HUES48 (cell line): ENCODE measurements around the gene KIF26B.

Experiments used
- H3K27ac ChIP-seq: one replicate; pipeline ENCODE4 v1.7.0; 2013; ENCODE audit warnings: low read depth, low read length, inconsistent platforms
- H3K27me3 ChIP-seq: 2 replicates; pipeline ENCODE4 v1.6.1; 2013; ENCODE audit warnings: mild to moderate bottlenecking, low read length; ENCODE audit not compliant: control insufficient read depth, insufficient read depth
- H3K36me3 ChIP-seq: 2 replicates; pipeline ENCODE4 v1.6.1; 2013; ENCODE audit warnings: low read length; ENCODE audit not compliant: control insufficient read depth, insufficient read depth
- H3K4me1 ChIP-seq: 2 replicates; pipeline ENCODE4 v1.6.1; 2013; ENCODE audit warnings: mild to moderate bottlenecking, low read length; ENCODE audit not compliant: control insufficient read depth, insufficient read depth
- H3K4me3 ChIP-seq: 2 replicates; pipeline ENCODE4 v1.5.1; 2013; ENCODE audit warnings: mild to moderate bottlenecking, low read depth, low read length
- H3K9ac ChIP-seq: 2 replicates; pipeline ENCODE4 v1.6.1; 2013; ENCODE audit warnings: mild to moderate bottlenecking, low read depth, low read length, moderate library complexity
- H3K9me3 ChIP-seq: 2 replicates; pipeline ENCODE4 v1.6.1; 2013; ENCODE audit warnings: low read length; ENCODE audit not compliant: control insufficient read depth, insufficient read depth

KIF26B gene

DNA sequence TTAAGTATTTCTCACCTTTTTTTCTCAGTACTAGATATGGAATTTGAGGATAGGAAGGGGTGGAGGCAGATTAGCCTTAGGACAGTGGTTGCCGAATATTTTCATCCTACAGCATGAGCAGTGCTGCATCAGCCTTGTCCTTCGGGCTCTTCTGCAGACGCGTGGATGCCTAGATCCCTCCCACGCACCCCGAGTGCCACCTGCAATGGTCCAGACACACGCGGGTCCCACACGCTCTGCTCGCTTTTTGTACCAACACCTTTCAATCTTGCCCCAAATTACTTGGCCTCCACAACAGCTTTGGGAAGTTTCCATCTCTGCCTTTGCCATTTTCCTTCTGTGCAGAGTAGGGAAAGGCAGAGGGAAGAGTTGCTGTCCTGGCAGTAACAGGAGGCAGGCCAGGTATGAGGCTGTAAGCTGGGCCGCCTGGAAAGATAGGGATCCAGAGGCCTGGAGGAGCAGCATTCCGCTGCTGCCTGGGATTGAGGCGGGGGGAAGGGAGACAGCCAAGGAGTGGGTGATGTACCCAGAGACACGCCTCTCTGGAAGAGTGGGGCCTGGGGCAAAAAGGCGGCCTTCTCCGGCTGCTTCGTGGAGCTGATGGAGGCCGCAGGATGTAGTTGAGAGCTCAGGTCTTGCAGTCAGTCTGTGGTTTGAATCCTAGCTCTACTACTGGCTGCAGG lies 467.7 kb downstream of the KIF26B start:
- Histone ChIP-seq H3K27ac (no peak overlapping the region), H3K27me3 (no peaks in the 10 kb centered on the region; the same call in 1 of the 2 replicates), H3K36me3 (no peaks in the 10 kb centered on the region), H3K4me3 (no peak overlapping the region), H3K9ac (no peak overlapping the region), H3K9me3 (no peaks in the 10 kb centered on the region), H3K4me1 (0 out of 2 replicates have a peak, but pooled peaks cover 4% of the 10 kb centered on the region)

- Histone ChIP-seq H3K27me3 (no peaks in the 10 kb centered on the region), H3K4me1 (no peaks in the 10 kb centered on the region), H3K9ac (no peak overlapping the region), H3K9me3 (no peaks in the 10 kb centered on the region), H3K36me3 (no peaks in the 10 kb centered on the region), H3K27ac (no peak overlapping the region), H3K4me3 (no peak overlapping the region)
Observed at GRCh38 chr1:245641384-245641783, 486.6 kb downstream of the KIF26B start.

GRCh38 chr1:245645406-245645805 lies 490.6 kb downstream of the KIF26B start:
- Histone ChIP-seq H3K9me3 (no peaks in the 10 kb centered on the region), H3K27ac (no peak overlapping the region), H3K9ac (no peak overlapping the region), H3K27me3 (no peaks in the 10 kb centered on the region), H3K4me1 (peaks cover 6% of the 10 kb centered on the region; the same call in 1 of the 2 replicates), H3K36me3 (no peaks in the 10 kb centered on the region), H3K4me3 (no peak overlapping the region)

DNA sequence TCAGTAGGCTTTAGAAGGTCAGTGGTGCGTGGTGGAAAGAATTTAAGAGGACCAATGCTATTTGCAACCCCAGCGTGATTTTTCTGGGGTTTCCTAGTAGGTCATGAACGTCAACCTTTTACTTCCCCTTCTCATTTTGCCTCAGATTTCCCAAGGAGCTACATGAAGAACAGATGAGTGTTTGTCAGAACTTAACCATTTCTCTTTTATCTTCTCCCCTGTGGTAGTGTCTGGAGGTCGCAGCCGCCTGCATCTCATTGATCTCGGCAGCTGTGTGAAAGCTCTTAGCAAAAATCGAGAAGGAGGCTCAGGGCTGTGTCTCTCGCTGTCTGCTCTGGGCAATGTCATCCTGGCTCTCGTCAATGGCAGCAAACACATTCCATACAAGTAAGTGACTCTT lies 491.1 kb downstream of the KIF26B start:
- no peaks in the 10 kb centered on the region for H3K36me3 ChIP-seq
- H3K4me3 ChIP-seq = no peak overlapping the region
- H3K27ac ChIP-seq = no peak overlapping the region
- H3K27me3 ChIP-seq = no peaks in the 10 kb centered on the region
- peaks cover 6% of the 10 kb centered on the region; the same call in 1 of the 2 replicates for H3K4me1 ChIP-seq
- no peak overlapping the region for H3K9ac ChIP-seq
- H3K9me3 ChIP-seq = no peaks in the 10 kb centered on the region

DNA sequence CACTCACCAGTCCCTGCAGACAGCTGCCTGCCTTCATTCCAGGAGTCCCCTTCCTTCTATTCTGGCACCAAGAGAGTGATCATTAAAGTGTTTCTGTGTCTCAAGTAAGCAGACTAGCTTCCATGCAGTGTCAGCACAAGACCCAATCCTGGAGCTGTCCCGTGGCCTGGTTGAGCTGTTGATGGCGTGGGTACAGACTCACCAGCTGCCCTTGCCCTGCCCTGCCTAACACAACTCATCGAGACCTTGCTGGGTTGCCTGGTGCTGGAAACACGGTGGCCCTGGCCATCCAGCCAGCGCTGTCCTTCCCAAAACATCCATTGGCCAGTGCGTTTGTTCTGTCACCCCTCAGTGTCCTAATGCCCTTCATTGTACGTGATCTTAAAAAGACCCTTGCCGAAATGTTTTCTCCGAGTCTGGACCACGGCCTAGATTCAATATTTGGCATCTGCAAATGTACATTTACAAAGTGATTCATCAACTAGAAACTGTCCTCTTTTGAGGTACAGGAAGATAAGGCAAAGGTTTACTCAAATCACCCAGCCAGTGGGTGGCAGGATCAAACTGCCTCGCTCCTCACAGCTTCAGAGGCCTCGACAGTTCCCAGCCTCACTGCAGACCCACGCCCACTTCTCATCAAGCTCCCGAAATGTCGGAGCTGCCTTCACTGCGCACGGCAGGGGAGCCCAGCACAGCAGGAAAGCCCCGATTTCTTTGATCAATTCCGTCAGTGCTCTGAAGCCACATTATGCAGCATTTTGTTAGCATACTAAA lies 494.2 kb downstream of the KIF26B start:
- H3K27ac ChIP-seq = peak overlapping the region; percentile 9
- H3K4me3 ChIP-seq = no peak overlapping the region
- no peak overlapping the region for H3K9ac ChIP-seq
- no peaks in the 10 kb centered on the region for H3K36me3 ChIP-seq
- no peaks in the 10 kb centered on the region for H3K27me3 ChIP-seq
- peaks cover 8% of the 10 kb centered on the region; the same call in 1 of the 2 replicates for H3K9me3 ChIP-seq
- H3K4me1 ChIP-seq = peaks cover 6% of the 10 kb centered on the region; the same call in 1 of the 2 replicates

GRCh38 chr1:245649666-245650065 lies 494.9 kb downstream of the KIF26B start:
- Histone ChIP-seq H3K9me3 (peaks cover 8% of the 10 kb centered on the region; the same call in 1 of the 2 replicates), H3K4me3 (no peak overlapping the region), H3K9ac (no peak overlapping the region), H3K27me3 (no peaks in the 10 kb centered on the region), H3K36me3 (no peaks in the 10 kb centered on the region), H3K27ac (no peak overlapping the region), H3K4me1 (peaks cover 6% of the 10 kb centered on the region; the same call in 1 of the 2 replicates)

- no peak overlapping the region for H3K27ac ChIP-seq
- no peaks in the 10 kb centered on the region for H3K36me3 ChIP-seq
- H3K27me3 ChIP-seq = no peaks in the 10 kb centered on the region
- H3K9ac ChIP-seq = no peak overlapping the region
- H3K4me3 ChIP-seq = no peak overlapping the region
- H3K9me3 ChIP-seq = peaks cover 8% of the 10 kb centered on the region; the same call in 1 of the 2 replicates
- peaks cover 6% of the 10 kb centered on the region; the same call in 1 of the 2 replicates for H3K4me1 ChIP-seq
Observed at GRCh38 chr1:245650441-245650960, 495.7 kb downstream of the KIF26B start.

- Histone ChIP-seq H3K27ac (no peak overlapping the region), H3K36me3 (no peaks in the 10 kb centered on the region), H3K9me3 (peaks cover 8% of the 10 kb centered on the region; the same call in 1 of the 2 replicates), H3K27me3 (no peaks in the 10 kb centered on the region), H3K4me3 (no peak overlapping the region), H3K4me1 (peaks cover 8% of the 10 kb centered on the region; the same call in 1 of the 2 replicates), H3K9ac (no peak overlapping the region)
Observed at GRCh38 chr1:245651093-245651492, 496.3 kb downstream of the KIF26B start.

- no peak overlapping the region for H3K27ac ChIP-seq
- H3K36me3 ChIP-seq = no peaks in the 10 kb centered on the region
- peaks cover 11% of the 10 kb centered on the region for H3K4me1 ChIP-seq
- no peak overlapping the region for H3K9ac ChIP-seq
- peaks cover 8% of the 10 kb centered on the region; the same call in 1 of the 2 replicates for H3K9me3 ChIP-seq
- no peaks in the 10 kb centered on the region for H3K27me3 ChIP-seq
- no peak overlapping the region for H3K4me3 ChIP-seq
Observed at GRCh38 chr1:245652116-245652515, 497.3 kb downstream of the KIF26B start.

GRCh38 chr1:245652660-245653427 lies 498.1 kb downstream of the KIF26B start:
- no peaks in the 10 kb centered on the region for H3K27me3 ChIP-seq
- peaks cover 18% of the 10 kb centered on the region for H3K4me1 ChIP-seq
- H3K27ac ChIP-seq = no peak overlapping the region
- H3K9ac ChIP-seq = no peak overlapping the region
- no peaks in the 10 kb centered on the region for H3K36me3 ChIP-seq
- peaks cover 8% of the 10 kb centered on the region; the same call in 1 of the 2 replicates for H3K9me3 ChIP-seq
- H3K4me3 ChIP-seq = no peak overlapping the region
